ENCODE data around the gene ZBTB43. TPM values are rescaled to one million over a fixed set of nuclear protein-coding genes. Genes with fewer than 3 reads are reported as not detected.
A peak's percentile ranks its signal among the peaks of the same experiment; 100 is the strongest.
"Not testable (repeated sequence)": the region's sequence is repeated elsewhere in the genome, so short reads cannot be mapped to it uniquely, and the experiment has no call there.

Gene ZBTB43
- 7.4 and 7.8 TPM in 2 replicates for total RNA-seq

- DNase-seq (ENCODE audit: low read depth, low spot score): peak; percentile 82
Observed at GRCh38 chr9:126804696-126805553, at the start of gene ZBTB43. Gene ZBTB43, plus strand, starts transcription at chr9:126805040. Its CDS starts 27,470 bp downstream, at chr9:126832510.

GRCh38 chr9:126755317-126755875, 49.4 kb upstream of the ZBTB43 start:
- DNase-seq (ENCODE audit: low read depth, low spot score): no peak

GRCh38 chr9:126756238-126756637, 48.6 kb upstream of the ZBTB43 start:
- no peak for DNase-seq (ENCODE audit: low read depth, low spot score)

GRCh38 chr9:126756876-126757415, 47.9 kb upstream of the ZBTB43 start:
- no peak for DNase-seq (ENCODE audit: low read depth, low spot score)

- no peak for DNase-seq (ENCODE audit: low read depth, low spot score)
Observed at GRCh38 chr9:126758916-126759585, 45.8 kb upstream of the ZBTB43 start.

GRCh38 chr9:126761274-126761673, 43.6 kb upstream of the ZBTB43 start:
- no peak for DNase-seq (ENCODE audit: low read depth, low spot score)

GRCh38 chr9:126763130-126763764, 41.6 kb upstream of the ZBTB43 start:
- DNase-seq (ENCODE audit: low read depth, low spot score): peak; percentile 5

- no peak for DNase-seq (ENCODE audit: low read depth, low spot score)
Observed at GRCh38 chr9:126773004-126773607, 31.7 kb upstream of the ZBTB43 start.

GRCh38 chr9:126775926-126776325, 28.9 kb upstream of the ZBTB43 start:
- DNase-seq (ENCODE audit: low read depth, low spot score): no peak

GRCh38 chr9:126777733-126778132, 27.1 kb upstream of the ZBTB43 start:
- no peak for DNase-seq (ENCODE audit: low read depth, low spot score)

- no peak for DNase-seq (ENCODE audit: low read depth, low spot score)
Observed at GRCh38 chr9:126778141-126778540, 26.7 kb upstream of the ZBTB43 start.

- DNase-seq (ENCODE audit: low read depth, low spot score): not testable (repeated sequence)
Observed at GRCh38 chr9:126778696-126779095, 26.1 kb upstream of the ZBTB43 start.

GRCh38 chr9:126781186-126782052, 23.4 kb upstream of the ZBTB43 start:
- DNase-seq (ENCODE audit: low read depth, low spot score): no peak

GRCh38 chr9:126782053-126782388, 22.8 kb upstream of the ZBTB43 start:
- DNase-seq (ENCODE audit: low read depth, low spot score): no peak

GRCh38 chr9:126783949-126784348, 20.9 kb upstream of the ZBTB43 start:
- no peak for DNase-seq (ENCODE audit: low read depth, low spot score)

- DNase-seq (ENCODE audit: low read depth, low spot score): no peak
Observed at GRCh38 chr9:126784401-126784800, 20.4 kb upstream of the ZBTB43 start.

- DNase-seq (ENCODE audit: low read depth, low spot score): not testable (repeated sequence)
Observed at GRCh38 chr9:126784841-126785240, 20.0 kb upstream of the ZBTB43 start.

GRCh38 chr9:126788046-126788445, 16.8 kb upstream of the ZBTB43 start:
- no peak for DNase-seq (ENCODE audit: low read depth, low spot score)

- DNase-seq (ENCODE audit: low read depth, low spot score): no peak
Observed at GRCh38 chr9:126788634-126789349, 16.0 kb upstream of the ZBTB43 start.

- no peak for DNase-seq (ENCODE audit: low read depth, low spot score)
Observed at GRCh38 chr9:126790561-126790960, 14.3 kb upstream of the ZBTB43 start.

Data from pulmonary artery endothelial cell (primary cell).